Measurements from ENCODE around the gene PHLDB1. TPM values are rescaled to one million over a fixed set of nuclear protein-coding genes. Genes with fewer than 3 reads are reported as not detected.

PHLDB1 gene
- polyA plus RNA-seq, 1 experiment = 83.0 TPM

- Histone ChIP-seq H3K27me3 (ENCODE audit: control insufficient read depth, insufficient read depth, low read length) (no peaks in the 10 kb centered on the region), H3K4me3 (ENCODE audit: low read depth, low read length) (no peak overlapping the region), H3K27ac (ENCODE audit: low read depth, low read length) (peak overlapping the region; percentile 31), H3K9me3 (ENCODE audit: control insufficient read depth, insufficient read depth, low read length) (no peaks in the 10 kb centered on the region; the same call in 1 of the 2 replicates)
- TF ChIP-seq CTCF (IDR thresholded peaks at IDR 0.05; ENCODE audit: low read depth, low read length) = no peak
- no peak for DNase-seq (ENCODE audit: low read depth, low spot score)
- ChIA-PET POLR2A (interaction anchor here (1.6 to 6.8 kb wide), 2 partner anchors 13 to 25 kb away, joined by 4 to 54 read pairs; no protein-coding TSS in a partner anchor), CTCF (interaction anchor here (1.1 kb wide), 1 partner anchor 20 kb away, joined by 3 read pairs; no protein-coding TSS in a partner anchor)
These were observed 26.6 kb downstream of the PHLDB1 start for GRCh38 chr11:118633979-118634378.

- H3K9me3 ChIP-seq (ENCODE audit: control insufficient read depth, insufficient read depth, low read length) = no peaks in the 10 kb centered on the region; the same call in 1 of the 2 replicates
- CTCF ChIA-PET = interaction anchor here (0.6 to 3.2 kb wide), 5 partner anchors 20 to 721 kb away, joined by 3 to 11 read pairs (median 5); no protein-coding TSS in a partner anchor
- no peak overlapping the region for H3K4me3 ChIP-seq (ENCODE audit: low read depth, low read length)
- H3K27me3 ChIP-seq (ENCODE audit: control insufficient read depth, insufficient read depth, low read length) = no peaks in the 10 kb centered on the region
- H3K27ac ChIP-seq (ENCODE audit: low read depth, low read length) = peak overlapping the region; percentile 21
- TF ChIP-seq CTCF (IDR thresholded peaks at IDR 0.05; ENCODE audit: low read depth, low read length) = no peak
- DNase-seq (ENCODE audit: low read depth, low spot score) = no peak
- POLR2A ChIA-PET = interaction anchor here (0.7 to 6.8 kb wide), 3 partner anchors 9 to 26 kb away, joined by 3 to 54 read pairs (median 4); no protein-coding TSS in a partner anchor
These were observed 27.2 kb downstream of the PHLDB1 start for GRCh38 chr11:118634431-118635236.

GRCh38 chr11:118635237-118635591 is 27.8 kb downstream of the PHLDB1 start:
- TF ChIP-seq CTCF (IDR thresholded peaks at IDR 0.05; ENCODE audit: low read depth, low read length) = no peak
- H3K27ac ChIP-seq (ENCODE audit: low read depth, low read length) = peak overlapping the region; percentile 21
- no peak for DNase-seq (ENCODE audit: low read depth, low spot score)
- ChIA-PET POLR2A (interaction anchor here (0.7 to 6.8 kb wide), 4 partner anchors 9 to 27 kb away, joined by 3 to 54 read pairs (median 5); no protein-coding TSS in a partner anchor), CTCF (interaction anchor here (0.9 to 3.2 kb wide), 4 partner anchors 25 to 294 kb away, joined by 4 to 11 read pairs (median 6); no protein-coding TSS in a partner anchor)
- H3K9me3 ChIP-seq (ENCODE audit: control insufficient read depth, insufficient read depth, low read length) = no peaks in the 10 kb centered on the region; the same call in 1 of the 2 replicates
- no peaks in the 10 kb centered on the region for H3K27me3 ChIP-seq (ENCODE audit: control insufficient read depth, insufficient read depth, low read length)
- H3K4me3 ChIP-seq (ENCODE audit: low read depth, low read length) = no peak overlapping the region

GRCh38 chr11:118635642-118636041 is 28.2 kb downstream of the PHLDB1 start:
- TF ChIP-seq CTCF (IDR thresholded peaks at IDR 0.05; ENCODE audit: low read depth, low read length) = no peak
- Histone ChIP-seq H3K4me3 (ENCODE audit: low read depth, low read length) (no peak overlapping the region), H3K27me3 (ENCODE audit: control insufficient read depth, insufficient read depth, low read length) (no peaks in the 10 kb centered on the region), H3K27ac (ENCODE audit: low read depth, low read length) (no peak overlapping the region), H3K9me3 (ENCODE audit: control insufficient read depth, insufficient read depth, low read length) (no peaks in the 10 kb centered on the region; the same call in 1 of the 2 replicates)
- DNase-seq (ENCODE audit: low read depth, low spot score) = no peak
- POLR2A ChIA-PET = interaction anchor here (0.7 to 6.8 kb wide), 3 partner anchors 10 to 27 kb away, joined by 3 to 54 read pairs (median 6); no protein-coding TSS in a partner anchor
- CTCF ChIA-PET = interaction anchor here (0.9 to 3.2 kb wide), 5 partner anchors 23 to 293 kb away, joined by 3 to 11 read pairs (median 5); no protein-coding TSS in a partner anchor

All from AG04450 (cell line).